GM10266 (cell line): ENCODE results near the gene PRSS48.

ENCODE experiments used
- DNase-seq: peaks from one replicate; pipeline ENCODE4 v3.0.0; 2012; ENCODE audit errors: extremely low spot score
- CTCF ChIP-seq: IDR thresholded peaks from 2 replicates; pipeline ENCODE4 v1.5.1; 2012; ENCODE audit warnings: mild to moderate bottlenecking, low read depth; ENCODE audit not compliant: control insufficient read depth, insufficient read depth; ENCODE audit errors: missing control alignments

Gene PRSS48

DNA sequence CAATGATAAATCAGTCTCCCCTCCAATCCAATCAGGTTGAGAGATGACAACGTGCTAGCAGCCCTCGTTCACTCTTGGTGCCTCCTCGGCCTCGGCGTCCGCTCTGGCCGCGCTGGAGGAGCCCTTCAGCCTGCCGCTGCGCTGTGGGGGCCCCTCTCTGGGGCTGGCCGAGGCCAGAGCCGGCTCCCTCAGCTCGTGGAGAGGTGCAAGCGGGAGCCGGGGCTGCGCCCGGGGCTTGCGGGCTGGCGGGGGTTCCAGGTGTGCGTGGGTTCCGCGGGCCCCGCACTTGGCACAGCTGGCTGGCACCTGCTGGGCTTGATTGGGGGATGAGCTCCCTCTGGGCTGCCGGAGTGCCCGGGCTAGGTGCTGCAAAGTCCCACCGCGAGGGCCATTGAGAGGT is 40.9 kb upstream of the PRSS48 start:
- TF ChIP-seq CTCF, result no peak
- no peak for DNase-seq

- no peak for DNase-seq
These were observed 38.5 kb upstream of the PRSS48 start for GRCh38 chr4:151238477-151238876.

GRCh38 chr4:151239608-151240007 is 37.4 kb upstream of the PRSS48 start:
- DNase-seq, result no peak
- TF ChIP-seq CTCF, result no peak

More at GRCh38 chr4:151238477-151238876, 38.5 kb upstream of the PRSS48 start:
- no peak for TF ChIP-seq CTCF

- no peak for TF ChIP-seq CTCF
- DNase-seq, result no peak
These were observed 34.7 kb upstream of the PRSS48 start for GRCh38 chr4:151242305-151242704.

DNA sequence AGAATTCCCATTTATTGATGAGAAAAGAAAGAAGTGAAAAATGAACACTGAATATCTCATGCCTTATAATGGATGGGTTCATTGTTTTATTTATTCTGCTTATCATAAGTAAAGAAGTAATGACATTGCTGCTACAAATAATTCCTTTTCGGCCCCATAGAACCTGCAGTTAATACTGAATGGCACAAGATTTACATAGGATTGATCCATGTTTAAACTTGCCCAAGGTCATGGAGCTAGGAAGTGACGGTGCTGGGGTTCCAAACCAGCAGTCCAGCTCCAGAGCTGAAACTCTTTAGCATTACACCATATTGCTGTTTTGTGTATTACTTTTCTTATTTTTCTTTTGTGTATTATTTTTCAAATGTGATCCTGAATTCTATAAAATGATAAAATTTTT is 30.2 kb upstream of the PRSS48 start:
- TF ChIP-seq CTCF, result no peak
- DNase-seq, result no peak

- DNase-seq, result no peak
- TF ChIP-seq CTCF, result no peak
These were observed 29.6 kb upstream of the PRSS48 start for GRCh38 chr4:151247395-151247794.

- TF ChIP-seq CTCF, result no peak
- DNase-seq, result no peak
These were observed 28.4 kb upstream of the PRSS48 start for GRCh38 chr4:151248519-151248918.

GRCh38 chr4:151250706-151251105 is 26.3 kb upstream of the PRSS48 start:
- DNase-seq, result no peak
- TF ChIP-seq CTCF, result no peak
